Parathyroid adenoma (tissue), 2 donors: ENCODE results near the gene EXOC4.

Experiments
- H2AFZ ChIP-seq: fragments of 300-600 bp; sonication (generic); one replicate; pipeline ENCODE4 v1.7.0; 2017; ENCODE audit warnings: antibody characterized with exemption, mild to moderate bottlenecking
- H3K27ac ChIP-seq: fragments of 300-600 bp; sonication (generic); one replicate; pipeline ENCODE4 v1.7.0; 2017
- H3K27me3 ChIP-seq: fragments of 300-600 bp; sonication (generic); one replicate; pipeline ENCODE4 v1.7.0; 2017; ENCODE audit warnings: low read length; ENCODE audit not compliant: control insufficient read depth, insufficient read depth
- H3K36me3 ChIP-seq: fragments of 300-600 bp; sonication (generic); one replicate; pipeline ENCODE4 v1.7.0; 2017; ENCODE audit warnings: low read length; ENCODE audit not compliant: control insufficient read depth, insufficient read depth
- H3K4me1 ChIP-seq: fragments of 300-600 bp; sonication (generic); one replicate; pipeline ENCODE4 v1.7.0; 2017; ENCODE audit warnings: control low read depth
- H3K4me2 ChIP-seq: fragments of 300-600 bp; sonication (generic); one replicate; pipeline ENCODE4 v1.7.0; 2017; ENCODE audit warnings: low read length
- H3K4me3 ChIP-seq: fragments of 300-600 bp; sonication (generic); one replicate; pipeline ENCODE4 v1.7.0; 2017; ENCODE audit warnings: low read depth, low read length
- H3K79me2 ChIP-seq: fragments of 300-600 bp; sonication (generic); one replicate; pipeline ENCODE4 v1.7.0; 2017; ENCODE audit warnings: control low read depth
- H3K9ac ChIP-seq: fragments of 300-600 bp; sonication (generic); one replicate; pipeline ENCODE4 v1.7.0; 2017; ENCODE audit warnings: mild to moderate bottlenecking
- H3K9me3 ChIP-seq: fragments of 300-600 bp; sonication (generic); one replicate; pipeline ENCODE4 v1.7.0; 2017; ENCODE audit warnings: low read length; ENCODE audit not compliant: control insufficient read depth
- CTCF ChIP-seq: fragments of 300-600 bp; sonication (generic); IDR thresholded peaks from one replicate; pipeline ENCODE4 v1.7.0; 2017; ENCODE audit warnings: antibody characterized with exemption, mild to moderate bottlenecking
- donor health status: primary hyperparathyroidism.

Gene EXOC4

GRCh38 chr7:133769668-133770067, 516.8 kb downstream of the EXOC4 start:
- no peaks in the 10 kb centered on the region for H3K27me3 ChIP-seq
- H3K4me1 ChIP-seq: no peaks in the 10 kb centered on the region
- H3K36me3 ChIP-seq: no peaks in the 10 kb centered on the region
- no peak overlapping the region for H3K27ac ChIP-seq
- no peak overlapping the region for H3K9ac ChIP-seq
- no peak overlapping the region for H2AFZ ChIP-seq
- no peaks in the 10 kb centered on the region for H3K79me2 ChIP-seq
- TF ChIP-seq CTCF: no peak
- no peaks in the 10 kb centered on the region for H3K9me3 ChIP-seq
- H3K4me2 ChIP-seq: no peak overlapping the region
- no peak overlapping the region for H3K4me3 ChIP-seq

- H2AFZ ChIP-seq: no peak overlapping the region
- no peak overlapping the region for H3K27ac ChIP-seq
Observed at GRCh38 chr7:133770863-133771492, 518.1 kb downstream of the EXOC4 start.

GRCh38 chr7:133771788-133772419, 519.0 kb downstream of the EXOC4 start:
- no peaks in the 10 kb centered on the region for H3K36me3 ChIP-seq
- no peak for TF ChIP-seq CTCF
- no peak overlapping the region for H3K9ac ChIP-seq
- H3K4me1 ChIP-seq: no peaks in the 10 kb centered on the region
- H3K4me2 ChIP-seq: no peak overlapping the region
- no peaks in the 10 kb centered on the region for H3K79me2 ChIP-seq
- no peaks in the 10 kb centered on the region for H3K27me3 ChIP-seq
- H3K27ac ChIP-seq: no peak overlapping the region
- H2AFZ ChIP-seq: no peak overlapping the region
- H3K4me3 ChIP-seq: no peak overlapping the region
- H3K9me3 ChIP-seq: no peaks in the 10 kb centered on the region

More at GRCh38 chr7:133770863-133771492, 518.1 kb downstream of the EXOC4 start:
- Histone ChIP-seq H3K4me2 (no peak overlapping the region), H3K4me3 (no peak overlapping the region), H3K9ac (no peak overlapping the region), H3K36me3 (no peaks in the 10 kb centered on the region), H3K9me3 (no peaks in the 10 kb centered on the region), H3K79me2 (no peaks in the 10 kb centered on the region), H3K4me1 (no peaks in the 10 kb centered on the region), H3K27me3 (no peaks in the 10 kb centered on the region)
- no peak for TF ChIP-seq CTCF

GRCh38 chr7:133773601-133774000, 520.7 kb downstream of the EXOC4 start:
- Histone ChIP-seq H2AFZ (no peak overlapping the region), H3K4me3 (no peak overlapping the region), H3K4me1 (no peaks in the 10 kb centered on the region), H3K36me3 (no peaks in the 10 kb centered on the region), H3K4me2 (no peak overlapping the region), H3K79me2 (no peaks in the 10 kb centered on the region), H3K27me3 (no peaks in the 10 kb centered on the region), H3K27ac (no peak overlapping the region), H3K9ac (no peak overlapping the region), H3K9me3 (no peaks in the 10 kb centered on the region)
- TF ChIP-seq CTCF: no peak

- H3K27me3 ChIP-seq: no peaks in the 10 kb centered on the region
- no peak overlapping the region for H3K4me2 ChIP-seq
- H3K4me3 ChIP-seq: no peak overlapping the region
- no peaks in the 10 kb centered on the region for H3K36me3 ChIP-seq
- no peak overlapping the region for H2AFZ ChIP-seq
- H3K9ac ChIP-seq: no peak overlapping the region
- no peaks in the 10 kb centered on the region for H3K4me1 ChIP-seq
- no peaks in the 10 kb centered on the region for H3K9me3 ChIP-seq
- H3K79me2 ChIP-seq: no peaks in the 10 kb centered on the region
- H3K27ac ChIP-seq: no peak overlapping the region
- TF ChIP-seq CTCF: no peak
Observed at GRCh38 chr7:133775201-133775600, 522.3 kb downstream of the EXOC4 start.
